HG02970 (cell line): ENCODE results near the gene PRDM13.
"Not testable (repeated sequence)": the region's sequence is repeated elsewhere in the genome, so short reads cannot be mapped to it uniquely, and the experiment has no call there.

ENCODE experiments used
- ATAC-seq: cut with Tn5 transposase; IDR thresholded peaks from one replicate; pipeline ENCODE4 v1.9.1; 2021; ENCODE audit warnings: mild to moderate bottlenecking, moderate library complexity, moderate number of reproducible peaks; ENCODE audit not compliant: unreplicated experiment, low FRiP score

PRDM13 gene

GRCh38 chr6:99618649-99619408, 12.2 kb downstream of the PRDM13 start:
- ATAC-seq = no peak

GRCh38 chr6:99619409-99619762, 12.8 kb downstream of the PRDM13 start:
- ATAC-seq = no peak

GRCh38 chr6:99622044-99622443, 15.4 kb downstream of the PRDM13 start:
- not testable (repeated sequence) for ATAC-seq

GRCh38 chr6:99629293-99629692, 22.7 kb downstream of the PRDM13 start:
- no peak for ATAC-seq

GRCh38 chr6:99637629-99638028, 31.0 kb downstream of the PRDM13 start:
- ATAC-seq = no peak

GRCh38 chr6:99638358-99638757, 31.7 kb downstream of the PRDM13 start:
- ATAC-seq = not testable (repeated sequence)

GRCh38 chr6:99641270-99641669, 34.6 kb downstream of the PRDM13 start:
- ATAC-seq = no peak

GRCh38 chr6:99645986-99646385, 39.4 kb downstream of the PRDM13 start:
- no peak for ATAC-seq

- not testable (repeated sequence) for ATAC-seq
Observed at GRCh38 chr6:99650091-99650571, 43.5 kb downstream of the PRDM13 start.

GRCh38 chr6:99660206-99660605, 53.6 kb downstream of the PRDM13 start:
- ATAC-seq = no peak

- ATAC-seq = no peak
Observed at GRCh38 chr6:99661870-99662269, 55.2 kb downstream of the PRDM13 start.

- no peak for ATAC-seq
Observed at GRCh38 chr6:99662616-99663015, 56.0 kb downstream of the PRDM13 start.
